Measurements from ENCODE around the gene NECTIN4. TPM values are rescaled to one million over a fixed set of nuclear protein-coding genes. Genes with fewer than 3 reads are reported as not detected.

The NECTIN4 gene
- polyA plus RNA-seq, 1 of the 3 experiments (the other 2 are of a cell fraction): 0.59 TPM

DNA sequence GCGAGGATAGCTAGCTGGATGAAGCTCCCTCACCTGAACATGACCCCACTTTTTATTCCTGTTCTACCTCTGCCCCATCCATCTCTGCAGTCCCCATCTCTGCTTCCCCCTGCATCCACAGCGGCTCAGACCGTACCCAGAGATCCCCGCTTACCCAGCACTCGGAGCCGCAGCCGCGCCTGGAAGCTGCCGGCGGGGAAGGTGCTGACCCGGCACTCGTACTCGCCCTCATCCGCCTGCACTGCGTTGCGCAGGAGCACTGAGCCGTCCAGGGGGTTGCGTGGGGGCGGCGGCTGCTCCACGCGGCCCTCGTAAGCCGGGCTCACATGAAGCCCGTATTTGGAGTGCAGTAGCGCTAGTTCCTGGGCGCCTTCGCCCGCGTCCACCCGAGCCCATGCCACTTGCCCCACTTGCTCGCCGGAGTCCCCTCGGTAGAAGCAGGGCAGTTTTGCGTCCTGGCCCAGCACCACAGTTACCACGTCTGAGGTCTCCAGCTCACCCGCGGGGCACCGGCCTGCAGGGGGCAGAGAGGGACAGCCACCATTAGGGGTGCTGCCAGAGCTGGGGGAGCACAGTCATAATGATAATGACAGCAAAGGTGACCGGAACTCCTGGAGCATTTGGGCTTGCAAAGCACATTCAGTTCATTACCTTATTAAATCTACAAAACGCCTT, 9.8 kb downstream of the NECTIN4 start:
- Histone ChIP-seq H3K4me2 (no peak overlapping the region), H3K36me3 (replicated peaks in 1 of 2; ENCODE audit: control insufficient read depth in 1 of 2, insufficient read depth in 2 of 2, low read length in 1 of 2) (no peaks in the 10 kb centered on the region), H3K79me2 (ENCODE audit: insufficient read depth) (no peaks in the 10 kb centered on the region), H3K9ac (no peak overlapping the region), H3K27me3 (ENCODE audit: insufficient read depth) (no peaks in the 10 kb centered on the region), H3K4me1 (ENCODE audit: control insufficient read depth in 1 of 2, insufficient read depth in 2 of 2, low read depth in 1 of 2, low read length in 1 of 2) (peaks cover 7 to 8% of the 10 kb centered on the region in 2 experiments; a peak in 2 of 4 replicates), H3K9me3 (no peaks in the 10 kb centered on the region), H2AFZ (ENCODE audit: low read depth) (no peak overlapping the region), H3K4me3 (ENCODE audit: low read depth in 2 of 2, low read length in 1 of 2) (no peak overlapping the region), H4K20me1 (ENCODE audit: insufficient read depth) (no peaks in the 10 kb centered on the region), H3F3A (replicated peaks; ENCODE audit: insufficient read depth) (no peaks in the 10 kb centered on the region), H3K27ac (ENCODE audit: low read depth in 2 of 2, low read length in 1 of 2) (no peak overlapping the region), H3K9me2 (no peaks in the 10 kb centered on the region)
- 68% methylated on average over 22 of the region's 41 CpGs for WGBS (ENCODE audit: low lambda C conversion rate)
- DNase-seq: no peak
- ChIA-PET POLR2A (no interaction called here), CTCF (interaction anchor here (0.6 to 22.7 kb wide), 3 partner anchors 17 to 901 kb away, joined by 3 to 198 read pairs (median 3); partner anchors contain the start of gene KLHDC9)
- TF ChIP-seq TEAD4 (IDR thresholded peaks at IDR 0.05; ENCODE audit: borderline replicate concordance, insufficient read depth) (no peak), EP300 (IDR thresholded peaks at IDR 0.05; ENCODE audit: borderline replicate concordance in 1 of 2, low read depth in 1 of 2, low read length in 1 of 2) (no peak), FOXJ3 (CRISPR knock-in tag; IDR thresholded peaks at IDR 0.05) (no peak), JUND (IDR thresholded peaks at IDR 0.05) (no peak), CHD2 (IDR thresholded peaks at IDR 0.05; ENCODE audit: low read length, partially characterized antibody) (no peak), RXRA (IDR thresholded peaks at IDR 0.05; ENCODE audit: borderline replicate concordance, low read depth) (no peak), SIN3A (IDR thresholded peaks at IDR 0.05; ENCODE audit: borderline replicate concordance, low read depth, low read length) (no peak), TAF1 (IDR thresholded peaks at IDR 0.05; ENCODE audit: borderline replicate concordance, low read depth, low read length) (no peak), FOXM1 (IDR thresholded peaks at IDR 0.05; ENCODE audit: low read depth) (no peak)
- TF ChIP-seq, protein P1, sequence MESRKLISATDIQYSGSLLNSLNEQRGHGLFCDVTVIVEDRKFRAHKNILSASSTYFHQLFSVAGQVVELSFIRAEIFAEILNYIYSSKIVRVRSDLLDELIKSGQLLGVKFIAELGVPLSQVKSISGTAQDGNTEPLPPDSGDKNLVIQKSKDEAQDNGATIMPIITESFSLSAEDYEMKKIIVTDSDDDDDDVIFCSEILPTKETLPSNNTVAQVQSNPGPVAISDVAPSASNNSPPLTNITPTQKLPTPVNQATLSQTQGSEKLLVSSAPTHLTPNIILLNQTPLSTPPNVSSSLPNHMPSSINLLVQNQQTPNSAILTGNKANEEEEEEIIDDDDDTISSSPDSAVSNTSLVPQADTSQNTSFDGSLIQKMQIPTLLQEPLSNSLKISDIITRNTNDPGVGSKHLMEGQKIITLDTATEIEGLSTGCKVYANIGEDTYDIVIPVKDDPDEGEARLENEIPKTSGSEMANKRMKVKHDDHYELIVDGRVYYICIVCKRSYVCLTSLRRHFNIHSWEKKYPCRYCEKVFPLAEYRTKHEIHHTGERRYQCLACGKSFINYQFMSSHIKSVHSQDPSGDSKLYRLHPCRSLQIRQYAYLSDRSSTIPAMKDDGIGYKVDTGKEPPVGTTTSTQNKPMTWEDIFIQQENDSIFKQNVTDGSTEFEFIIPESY (IDR thresholded peaks at IDR 0.05; ENCODE audit: borderline replicate concordance, low read depth): no peak
- TF ChIP-seq, protein P2, sequence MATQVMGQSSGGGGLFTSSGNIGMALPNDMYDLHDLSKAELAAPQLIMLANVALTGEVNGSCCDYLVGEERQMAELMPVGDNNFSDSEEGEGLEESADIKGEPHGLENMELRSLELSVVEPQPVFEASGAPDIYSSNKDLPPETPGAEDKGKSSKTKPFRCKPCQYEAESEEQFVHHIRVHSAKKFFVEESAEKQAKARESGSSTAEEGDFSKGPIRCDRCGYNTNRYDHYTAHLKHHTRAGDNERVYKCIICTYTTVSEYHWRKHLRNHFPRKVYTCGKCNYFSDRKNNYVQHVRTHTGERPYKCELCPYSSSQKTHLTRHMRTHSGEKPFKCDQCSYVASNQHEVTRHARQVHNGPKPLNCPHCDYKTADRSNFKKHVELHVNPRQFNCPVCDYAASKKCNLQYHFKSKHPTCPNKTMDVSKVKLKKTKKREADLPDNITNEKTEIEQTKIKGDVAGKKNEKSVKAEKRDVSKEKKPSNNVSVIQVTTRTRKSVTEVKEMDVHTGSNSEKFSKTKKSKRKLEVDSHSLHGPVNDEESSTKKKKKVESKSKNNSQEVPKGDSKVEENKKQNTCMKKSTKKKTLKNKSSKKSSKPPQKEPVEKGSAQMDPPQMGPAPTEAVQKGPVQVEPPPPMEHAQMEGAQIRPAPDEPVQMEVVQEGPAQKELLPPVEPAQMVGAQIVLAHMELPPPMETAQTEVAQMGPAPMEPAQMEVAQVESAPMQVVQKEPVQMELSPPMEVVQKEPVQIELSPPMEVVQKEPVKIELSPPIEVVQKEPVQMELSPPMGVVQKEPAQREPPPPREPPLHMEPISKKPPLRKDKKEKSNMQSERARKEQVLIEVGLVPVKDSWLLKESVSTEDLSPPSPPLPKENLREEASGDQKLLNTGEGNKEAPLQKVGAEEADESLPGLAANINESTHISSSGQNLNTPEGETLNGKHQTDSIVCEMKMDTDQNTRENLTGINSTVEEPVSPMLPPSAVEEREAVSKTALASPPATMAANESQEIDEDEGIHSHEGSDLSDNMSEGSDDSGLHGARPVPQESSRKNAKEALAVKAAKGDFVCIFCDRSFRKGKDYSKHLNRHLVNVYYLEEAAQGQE (IDR thresholded peaks at IDR 0.05; ENCODE audit: low read depth, low read length): no peak
- TF ChIP-seq, protein P3, sequence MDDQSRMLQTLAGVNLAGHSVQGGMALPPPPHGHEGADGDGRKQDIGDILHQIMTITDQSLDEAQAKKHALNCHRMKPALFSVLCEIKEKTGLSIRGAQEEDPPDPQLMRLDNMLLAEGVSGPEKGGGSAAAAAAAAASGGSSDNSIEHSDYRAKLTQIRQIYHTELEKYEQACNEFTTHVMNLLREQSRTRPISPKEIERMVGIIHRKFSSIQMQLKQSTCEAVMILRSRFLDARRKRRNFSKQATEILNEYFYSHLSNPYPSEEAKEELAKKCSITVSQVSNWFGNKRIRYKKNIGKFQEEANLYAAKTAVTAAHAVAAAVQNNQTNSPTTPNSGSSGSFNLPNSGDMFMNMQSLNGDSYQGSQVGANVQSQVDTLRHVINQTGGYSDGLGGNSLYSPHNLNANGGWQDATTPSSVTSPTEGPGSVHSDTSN (IDR thresholded peaks at IDR 0.05): no peak
- TF ChIP-seq, protein P4, sequence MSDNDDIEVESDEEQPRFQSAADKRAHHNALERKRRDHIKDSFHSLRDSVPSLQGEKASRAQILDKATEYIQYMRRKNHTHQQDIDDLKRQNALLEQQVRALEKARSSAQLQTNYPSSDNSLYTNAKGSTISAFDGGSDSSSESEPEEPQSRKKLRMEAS (IDR thresholded peaks at IDR 0.05; ENCODE audit: low read depth): no peak

All from SK-N-SH (cell line).